ENCODE data around the gene PBRM1. TPM values are rescaled to one million over a fixed set of nuclear protein-coding genes. Genes with fewer than 3 reads are reported as not detected.

PBRM1 gene
- total and polyA plus RNA-seq, 2 donors from 2014 or later: 4.1 to 56.2 TPM

DNA sequence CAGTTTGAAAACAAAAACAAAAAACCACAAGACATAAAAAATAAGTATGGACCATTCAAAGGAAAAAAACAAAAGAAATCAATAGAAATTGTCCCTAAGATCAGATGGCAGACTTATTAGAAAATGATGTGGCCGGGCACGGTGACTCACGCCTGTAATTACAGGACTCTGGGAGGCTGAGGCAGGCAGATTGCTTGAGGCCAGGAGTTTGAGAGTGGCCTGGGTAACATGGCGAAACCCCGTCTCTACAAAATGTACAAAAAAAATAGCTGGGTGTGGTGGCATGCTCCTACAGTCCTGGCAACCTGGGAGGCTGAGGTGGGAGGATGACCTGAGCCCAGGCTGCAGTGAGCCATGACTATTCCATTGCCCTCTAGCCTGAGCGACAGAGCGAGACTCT, 36.8 kb upstream of the PBRM1 start:
- H3K4me1 ChIP-seq (ENCODE audit: control insufficient read depth in 2 of 3, insufficient read depth in 2 of 3, low read depth in 1 of 3, low read length in 3 of 3): no peaks in the 10 kb centered on the region
- FAIRE-seq: no peak
- no peaks in the 10 kb centered on the region for H3K9me3 ChIP-seq (ENCODE audit: control insufficient read depth in 2 of 3, insufficient read depth in 1 of 3, low read length in 3 of 3)
- no peaks in the 10 kb centered on the region for H3K27me3 ChIP-seq (ENCODE audit: control insufficient read depth, insufficient read depth, low read length)
- TF ChIP-seq, protein P1, sequence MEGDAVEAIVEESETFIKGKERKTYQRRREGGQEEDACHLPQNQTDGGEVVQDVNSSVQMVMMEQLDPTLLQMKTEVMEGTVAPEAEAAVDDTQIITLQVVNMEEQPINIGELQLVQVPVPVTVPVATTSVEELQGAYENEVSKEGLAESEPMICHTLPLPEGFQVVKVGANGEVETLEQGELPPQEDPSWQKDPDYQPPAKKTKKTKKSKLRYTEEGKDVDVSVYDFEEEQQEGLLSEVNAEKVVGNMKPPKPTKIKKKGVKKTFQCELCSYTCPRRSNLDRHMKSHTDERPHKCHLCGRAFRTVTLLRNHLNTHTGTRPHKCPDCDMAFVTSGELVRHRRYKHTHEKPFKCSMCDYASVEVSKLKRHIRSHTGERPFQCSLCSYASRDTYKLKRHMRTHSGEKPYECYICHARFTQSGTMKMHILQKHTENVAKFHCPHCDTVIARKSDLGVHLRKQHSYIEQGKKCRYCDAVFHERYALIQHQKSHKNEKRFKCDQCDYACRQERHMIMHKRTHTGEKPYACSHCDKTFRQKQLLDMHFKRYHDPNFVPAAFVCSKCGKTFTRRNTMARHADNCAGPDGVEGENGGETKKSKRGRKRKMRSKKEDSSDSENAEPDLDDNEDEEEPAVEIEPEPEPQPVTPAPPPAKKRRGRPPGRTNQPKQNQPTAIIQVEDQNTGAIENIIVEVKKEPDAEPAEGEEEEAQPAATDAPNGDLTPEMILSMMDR (IDR thresholded peaks at IDR 0.05; ENCODE audit: borderline replicate concordance, extremely low read depth, insufficient read depth): no peak
- DNase-seq: no peak
- H3K27ac ChIP-seq (ENCODE audit: low read depth in 2 of 2, low read length in 2 of 2): no peak overlapping the region
- intact Hi-C loops (cut with DNase I): no loop called here
- H3K4me3 ChIP-seq (ENCODE audit: low read length in 3 of 3): no peak overlapping the region
- no peak overlapping the region for H3K9ac ChIP-seq (ENCODE audit: low read length in 3 of 3)
- H3K36me3 ChIP-seq (ENCODE audit: control insufficient read depth in 2 of 3, insufficient read depth in 3 of 3, low read length in 3 of 3): peaks cover 0 to 4% (median 0%) of the 10 kb centered on the region in 3 donors

DNA sequence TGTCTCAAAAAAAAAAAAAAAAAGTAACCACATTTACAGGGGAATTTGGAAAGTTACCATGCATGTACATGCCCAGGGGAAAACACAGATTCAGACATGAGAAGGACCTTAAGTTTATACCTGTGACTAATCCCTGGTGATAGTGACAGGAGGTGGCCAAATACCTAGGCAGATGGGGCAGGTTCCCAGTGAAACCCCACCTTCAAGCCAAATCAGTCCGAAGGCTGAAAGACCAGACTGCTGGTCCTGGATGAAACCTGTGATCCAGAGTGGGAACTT, 36.0 kb upstream of the PBRM1 start:
- intact Hi-C loops (cut with DNase I): no loop called here
- no peak overlapping the region for H3K27ac ChIP-seq (ENCODE audit: low read depth in 2 of 2, low read length in 2 of 2)

DNA sequence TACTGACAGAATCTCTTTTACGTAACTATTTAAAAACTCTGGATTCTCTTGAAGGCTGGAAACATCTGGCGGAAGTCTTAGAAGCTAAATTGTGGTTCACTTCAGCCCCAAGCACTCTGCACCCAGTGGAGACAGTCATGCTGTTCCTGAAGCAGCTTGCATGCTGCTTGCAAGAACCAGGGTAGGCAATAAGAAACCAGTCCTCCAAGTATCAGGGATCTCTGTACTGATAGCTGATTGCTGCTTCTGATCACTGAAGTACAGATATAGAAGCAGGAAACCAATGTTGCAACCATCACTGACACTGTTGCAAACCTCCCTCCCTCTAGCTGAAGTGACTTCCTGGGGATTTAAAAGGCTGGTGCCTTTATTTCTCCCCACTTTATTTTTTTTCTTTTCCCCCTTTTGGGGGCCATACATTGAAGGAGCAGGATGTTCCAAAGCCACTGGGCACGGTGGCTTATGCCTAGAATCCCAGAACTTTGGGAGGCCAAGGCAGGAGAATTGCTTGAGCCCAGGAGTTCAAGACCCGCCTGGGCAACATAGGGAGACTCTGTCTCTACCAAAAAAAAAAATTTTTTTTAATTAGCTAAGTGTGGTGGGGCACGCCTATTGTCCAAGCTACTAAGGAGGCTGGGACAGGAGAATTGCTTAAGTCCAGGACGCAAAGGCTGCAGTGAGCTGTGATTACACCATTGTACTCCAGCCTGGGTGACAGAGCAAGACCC, 35.5 kb upstream of the PBRM1 start:
- no peak overlapping the region for H3K4me3 ChIP-seq (ENCODE audit: low read length in 3 of 3)
- H3K4me1 ChIP-seq (ENCODE audit: control insufficient read depth in 2 of 3, insufficient read depth in 2 of 3, low read depth in 1 of 3, low read length in 3 of 3): no peaks in the 10 kb centered on the region
- TF ChIP-seq, protein P1 (IDR thresholded peaks at IDR 0.05; ENCODE audit: borderline replicate concordance, extremely low read depth, insufficient read depth): no peak
- H3K27me3 ChIP-seq (ENCODE audit: control insufficient read depth, insufficient read depth, low read length): no peaks in the 10 kb centered on the region
- FAIRE-seq: no peak
- no peak overlapping the region for H3K9ac ChIP-seq (ENCODE audit: low read length in 3 of 3)
- H3K27ac ChIP-seq (ENCODE audit: low read depth in 2 of 2, low read length in 2 of 2): no peak overlapping the region
- no peaks in the 10 kb centered on the region for H3K9me3 ChIP-seq (ENCODE audit: control insufficient read depth in 2 of 3, insufficient read depth in 1 of 3, low read length in 3 of 3)
- intact Hi-C loops (cut with DNase I): no loop called here
- H3K36me3 ChIP-seq (ENCODE audit: control insufficient read depth in 2 of 3, insufficient read depth in 3 of 3, low read length in 3 of 3): peaks cover 0 to 4% (median 0%) of the 10 kb centered on the region in 3 donors
- DNase-seq: peak in 1 of 5 donors; percentile 21

More for the DNA sequence above, 36.0 kb upstream of the PBRM1 start:
- Histone ChIP-seq H3K36me3 (ENCODE audit: control insufficient read depth in 2 of 3, insufficient read depth in 3 of 3, low read length in 3 of 3) (peaks cover 0 to 4% (median 0%) of the 10 kb centered on the region in 3 donors), H3K9me3 (ENCODE audit: control insufficient read depth in 2 of 3, insufficient read depth in 1 of 3, low read length in 3 of 3) (no peaks in the 10 kb centered on the region), H3K27me3 (ENCODE audit: control insufficient read depth, insufficient read depth, low read length) (no peaks in the 10 kb centered on the region), H3K4me3 (ENCODE audit: low read length in 3 of 3) (no peak overlapping the region), H3K9ac (ENCODE audit: low read length in 3 of 3) (no peak overlapping the region), H3K4me1 (ENCODE audit: control insufficient read depth in 2 of 3, insufficient read depth in 2 of 3, low read depth in 1 of 3, low read length in 3 of 3) (no peaks in the 10 kb centered on the region)
- TF ChIP-seq, protein P1 (IDR thresholded peaks at IDR 0.05; ENCODE audit: borderline replicate concordance, extremely low read depth, insufficient read depth): no peak
- DNase-seq (no peak), FAIRE-seq (no peak)

DNA sequence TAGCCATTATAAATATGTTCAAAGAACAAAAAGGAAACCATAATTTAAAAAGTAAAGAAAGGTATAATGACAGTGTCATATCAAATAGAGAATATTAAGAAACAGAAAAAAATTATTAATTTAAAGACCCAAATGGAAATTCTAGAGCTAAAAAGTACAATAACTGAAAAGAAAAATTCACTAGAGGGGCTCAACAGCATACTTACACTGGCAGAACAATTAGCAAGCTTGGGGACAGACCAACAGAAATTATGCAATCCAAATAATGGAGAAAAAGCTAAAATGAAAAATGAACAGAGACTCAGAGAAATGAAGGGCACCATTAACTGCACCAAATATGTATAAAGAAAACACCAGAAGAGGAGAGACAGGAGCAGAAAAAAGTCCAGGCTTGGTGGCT, 33.9 kb upstream of the PBRM1 start:
- Histone ChIP-seq H3K36me3 (ENCODE audit: control insufficient read depth in 2 of 3, insufficient read depth in 3 of 3, low read length in 3 of 3) (peaks cover 0 to 4% (median 0%) of the 10 kb centered on the region in 3 donors), H3K4me1 (ENCODE audit: control insufficient read depth in 2 of 3, insufficient read depth in 2 of 3, low read depth in 1 of 3, low read length in 3 of 3) (peaks cover 0 to 3% (median 3%) of the 10 kb centered on the region in 3 donors), H3K9ac (ENCODE audit: low read length in 3 of 3) (no peak overlapping the region), H3K9me3 (ENCODE audit: control insufficient read depth in 2 of 3, insufficient read depth in 1 of 3, low read length in 3 of 3) (no peaks in the 10 kb centered on the region), H3K27me3 (ENCODE audit: control insufficient read depth, insufficient read depth, low read length) (no peaks in the 10 kb centered on the region), H3K4me3 (ENCODE audit: low read length in 3 of 3) (no peak overlapping the region), H3K27ac (ENCODE audit: low read depth in 2 of 2, low read length in 2 of 2) (no peak overlapping the region)
- FAIRE-seq: no peak
- intact Hi-C loops (cut with DNase I): no loop called here
- TF ChIP-seq, protein P1 (IDR thresholded peaks at IDR 0.05; ENCODE audit: borderline replicate concordance, extremely low read depth, insufficient read depth): no peak
- no peak for DNase-seq

Data from kidney (tissue), 14 donors.